Loucy (cell line): ENCODE measurements around the gene CACNA2D3.

ENCODE experiments used
- H2AFZ ChIP-seq: fragments of 200-600 bp; sonication (generic); 2 replicates; pipeline ENCODE4 v1.6.0; 2016; ENCODE audit warnings: antibody characterized with exemption, mild to moderate bottlenecking, low read length, moderate library complexity
- H3F3A ChIP-seq: fragments of 200-600 bp; 2 replicates; pipeline ENCODE4 v1.6.0; 2016; ENCODE audit warnings: antibody characterized with exemption, low read depth, mild to moderate bottlenecking
- H3K27me3 ChIP-seq: fragments of 200-600 bp; sonication (generic); 2 replicates; pipeline ENCODE4 v1.6.1; 2014; ENCODE audit warnings: low read length, mild to moderate bottlenecking; ENCODE audit not compliant: insufficient read depth, poor library complexity, severe bottlenecking
- H3K36me3 ChIP-seq: fragments of 200-600 bp; sonication (generic); 2 replicates; pipeline ENCODE4 v1.6.1; 2016; ENCODE audit warnings: low read length; ENCODE audit not compliant: insufficient read depth
- H3K4me1 ChIP-seq: fragments of 200-600 bp; sonication (generic); 2 replicates; pipeline ENCODE4 v1.5.1; 2014; ENCODE audit warnings: low read length, mild to moderate bottlenecking; ENCODE audit not compliant: insufficient read depth, poor library complexity, severe bottlenecking
- H3K4me2 ChIP-seq: fragments of 200-600 bp; sonication (generic); 2 replicates; pipeline ENCODE4 v1.6.0; 2014; ENCODE audit warnings: antibody characterized with exemption, low read length, low read depth, mild to moderate bottlenecking; ENCODE audit not compliant: poor library complexity, severe bottlenecking
- H3K4me3 ChIP-seq: fragments of 200-600 bp; sonication (generic); 2 replicates; pipeline ENCODE4 v1.5.1; 2014; ENCODE audit warnings: low read length, mild to moderate bottlenecking, mixed read lengths; ENCODE audit not compliant: poor library complexity, severe bottlenecking
- H3K79me2 ChIP-seq: fragments of 200-600 bp; sonication (generic); 2 replicates; pipeline ENCODE4 v1.6.1; 2014; ENCODE audit warnings: low read length; ENCODE audit not compliant: insufficient read depth
- H3K9ac ChIP-seq: fragments of 200-600 bp; sonication (generic); 2 replicates; pipeline ENCODE4 v1.6.0; 2014; ENCODE audit warnings: mild to moderate bottlenecking, low read depth, low read length, moderate library complexity; ENCODE audit not compliant: poor library complexity, severe bottlenecking
- H3K9me2 ChIP-seq: fragments of 200-600 bp; sonication (generic); replicated peaks from 2 replicates; pipeline ENCODE4 v1.6.1; 2016; ENCODE audit warnings: low read depth, low read length, mixed read lengths
- H3K9me3 ChIP-seq: fragments of 200-600 bp; sonication (generic); 2 replicates; pipeline ENCODE4 v1.6.1; 2014; ENCODE audit warnings: mild to moderate bottlenecking, antibody characterized with exemption, low read length, low read depth; ENCODE audit not compliant: insufficient read depth
- H4K20me1 ChIP-seq: fragments of 200-600 bp; sonication (generic); 2 replicates; pipeline ENCODE4 v1.6.0; 2014; ENCODE audit warnings: antibody characterized with exemption, low read length, mild to moderate bottlenecking; ENCODE audit not compliant: insufficient read depth, poor library complexity, severe bottlenecking
- EZH2phosphoT487 ChIP-seq: fragments of 200-600 bp; IDR thresholded peaks from 2 replicates; pipeline ENCODE4 v1.6.1; 2018; ENCODE audit warnings: antibody characterized with exemption, mild to moderate bottlenecking, moderate library complexity, borderline replicate concordance
- TF ChIP-seq, protein P1 (sequence below): fragments of 200-600 bp; sonication (generic); conservative IDR thresholded peaks from 2 replicates; pipeline ENCODE4 v1.5.1; 2014; ENCODE audit warnings: mild to moderate bottlenecking, antibody characterized with exemption, low read length

The CACNA2D3 gene

DNA sequence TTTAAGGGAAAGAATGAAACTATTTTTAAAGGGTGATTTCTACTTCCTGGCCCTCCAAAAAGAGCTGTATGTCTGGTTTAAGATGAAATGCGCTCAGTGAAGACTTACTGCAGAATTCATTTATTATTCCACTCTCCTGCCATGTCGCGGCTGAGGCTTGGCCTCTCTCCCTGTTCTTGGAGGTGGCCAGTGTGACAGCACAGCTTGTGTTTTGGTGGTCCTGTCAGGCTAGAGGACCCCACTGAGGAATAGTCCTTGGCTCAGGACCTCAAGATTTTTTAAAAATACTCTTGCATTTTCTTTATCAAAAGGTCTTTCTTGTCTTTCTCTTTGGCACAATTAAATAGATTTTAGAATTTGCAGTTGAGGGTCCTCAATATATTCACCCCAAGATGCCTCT, 421.1 kb downstream of the CACNA2D3 start:
- Histone ChIP-seq H3K79me2 (no peaks in the 10 kb centered on the region), H3K9me2 (no peaks in the 10 kb centered on the region), H2AFZ (no peak overlapping the region), H3K4me1 (no peaks in the 10 kb centered on the region), H3K27me3 (no peaks in the 10 kb centered on the region), H3K9ac (no peak overlapping the region), H3K4me2 (no peak overlapping the region), H3K4me3 (no peak overlapping the region), H3K36me3 (no peaks in the 10 kb centered on the region), H3F3A (no peaks in the 10 kb centered on the region), H3K9me3 (no peaks in the 10 kb centered on the region), H4K20me1 (no peaks in the 10 kb centered on the region)
- no peak for TF ChIP-seq EZH2phosphoT487
- TF ChIP-seq, protein P1, sequence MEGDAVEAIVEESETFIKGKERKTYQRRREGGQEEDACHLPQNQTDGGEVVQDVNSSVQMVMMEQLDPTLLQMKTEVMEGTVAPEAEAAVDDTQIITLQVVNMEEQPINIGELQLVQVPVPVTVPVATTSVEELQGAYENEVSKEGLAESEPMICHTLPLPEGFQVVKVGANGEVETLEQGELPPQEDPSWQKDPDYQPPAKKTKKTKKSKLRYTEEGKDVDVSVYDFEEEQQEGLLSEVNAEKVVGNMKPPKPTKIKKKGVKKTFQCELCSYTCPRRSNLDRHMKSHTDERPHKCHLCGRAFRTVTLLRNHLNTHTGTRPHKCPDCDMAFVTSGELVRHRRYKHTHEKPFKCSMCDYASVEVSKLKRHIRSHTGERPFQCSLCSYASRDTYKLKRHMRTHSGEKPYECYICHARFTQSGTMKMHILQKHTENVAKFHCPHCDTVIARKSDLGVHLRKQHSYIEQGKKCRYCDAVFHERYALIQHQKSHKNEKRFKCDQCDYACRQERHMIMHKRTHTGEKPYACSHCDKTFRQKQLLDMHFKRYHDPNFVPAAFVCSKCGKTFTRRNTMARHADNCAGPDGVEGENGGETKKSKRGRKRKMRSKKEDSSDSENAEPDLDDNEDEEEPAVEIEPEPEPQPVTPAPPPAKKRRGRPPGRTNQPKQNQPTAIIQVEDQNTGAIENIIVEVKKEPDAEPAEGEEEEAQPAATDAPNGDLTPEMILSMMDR = no peak

DNA sequence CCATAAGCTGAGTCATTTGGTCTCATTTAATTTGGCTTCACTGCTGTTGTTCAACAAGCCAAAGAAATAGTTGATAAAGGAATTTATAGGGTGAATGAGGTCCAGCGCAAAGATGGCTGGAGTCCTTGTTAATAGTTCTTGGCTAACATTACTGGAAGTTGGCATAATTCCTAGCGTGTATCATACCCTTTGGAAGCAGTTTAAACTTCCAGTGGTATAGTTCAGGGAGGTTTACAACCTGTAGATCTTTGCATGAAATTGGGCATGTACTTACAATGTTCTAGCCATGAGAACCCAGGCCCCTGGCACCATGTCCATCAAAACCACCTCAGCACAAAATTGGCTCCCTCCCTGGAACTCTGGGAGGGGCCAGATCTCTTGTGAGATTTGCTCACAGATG, 424.7 kb downstream of the CACNA2D3 start:
- TF ChIP-seq, protein P1 = no peak
- TF ChIP-seq EZH2phosphoT487 = no peak
- Histone ChIP-seq H3K4me2 (no peak overlapping the region), H3K27me3 (no peaks in the 10 kb centered on the region), H3K9ac (no peak overlapping the region), H3K4me1 (no peaks in the 10 kb centered on the region), H3K9me2 (no peaks in the 10 kb centered on the region), H3K79me2 (no peaks in the 10 kb centered on the region), H3F3A (no peaks in the 10 kb centered on the region), H4K20me1 (no peaks in the 10 kb centered on the region), H3K36me3 (no peaks in the 10 kb centered on the region), H2AFZ (no peak overlapping the region), H3K9me3 (no peaks in the 10 kb centered on the region), H3K4me3 (no peak overlapping the region)

DNA sequence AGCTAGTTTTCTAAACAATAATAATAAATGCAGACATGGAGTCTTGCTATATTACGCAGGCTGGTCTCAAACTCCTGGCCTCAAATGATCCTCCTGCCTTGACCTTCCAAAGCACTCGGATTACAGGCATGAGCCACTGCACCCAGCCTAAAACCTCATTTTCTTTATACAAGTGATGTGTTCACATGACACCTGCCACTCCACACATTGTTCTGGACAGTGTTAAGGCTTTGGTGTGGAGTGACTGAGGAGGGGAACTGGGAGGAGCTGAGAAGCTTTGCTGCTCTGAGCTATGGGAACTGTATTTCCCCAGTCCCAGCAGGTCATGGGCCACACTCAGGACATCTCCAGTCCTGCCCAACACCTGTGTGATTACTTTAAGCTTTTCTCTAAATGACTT, 425.5 kb downstream of the CACNA2D3 start:
- Histone ChIP-seq H3K36me3 (no peaks in the 10 kb centered on the region), H3K9me2 (no peaks in the 10 kb centered on the region), H3K9ac (no peak overlapping the region), H2AFZ (no peak overlapping the region), H3K9me3 (no peaks in the 10 kb centered on the region), H3K4me3 (no peak overlapping the region), H3K79me2 (no peaks in the 10 kb centered on the region), H3K4me1 (no peaks in the 10 kb centered on the region), H4K20me1 (no peaks in the 10 kb centered on the region), H3K4me2 (no peak overlapping the region), H3K27me3 (no peaks in the 10 kb centered on the region), H3F3A (no peaks in the 10 kb centered on the region)
- no peak for TF ChIP-seq EZH2phosphoT487
- TF ChIP-seq, protein P1 = no peak
